Measurements from ENCODE around the gene MTA2. TPM values are rescaled to one million over a fixed set of nuclear protein-coding genes. Genes with fewer than 3 reads are reported as not detected.

Gene MTA2
- 10 to 100 TPM; 50.9 to 87.4 (median 61.6) TPM for total RNA-seq

GRCh38 chr11:62601372-62602140, at the start of gene MTA2:
MTA2 (minus strand) TSS chr11:62601865; CDS start chr11:62601450, 415 bp downstream.
- no peak for TF ChIP-seq CTCF (IDR thresholded peaks at IDR 0.05; ENCODE audit: low read depth)

- TF ChIP-seq CTCF (IDR thresholded peaks at IDR 0.05; ENCODE audit: low read depth) = no peak
Observed at GRCh38 chr11:62649486-62649885, 47.8 kb upstream of the MTA2 start.

- TF ChIP-seq CTCF (IDR thresholded peaks at IDR 0.05; ENCODE audit: low read depth) = no peak
Observed at GRCh38 chr11:62648967-62649364, 47.3 kb upstream of the MTA2 start.

- no peak for TF ChIP-seq CTCF (IDR thresholded peaks at IDR 0.05; ENCODE audit: low read depth)
Observed at GRCh38 chr11:62648185-62648966, 46.7 kb upstream of the MTA2 start.

GRCh38 chr11:62647609-62648005, 45.9 kb upstream of the MTA2 start:
- no peak for TF ChIP-seq CTCF (IDR thresholded peaks at IDR 0.05; ENCODE audit: low read depth)

- TF ChIP-seq CTCF (IDR thresholded peaks at IDR 0.05; ENCODE audit: low read depth) = no peak
Observed at GRCh38 chr11:62646825-62647608, 45.4 kb upstream of the MTA2 start.

Measured in subcutaneous adipose tissue (tissue), 4 donors.